DND-41 (cell line): ENCODE data around the gene GABRR3.

Experiments
- EZH2 ChIP-seq: IDR thresholded peaks from 3 replicates; pipeline ENCODE4 v1.6.1; 2012; ENCODE audit warnings: borderline replicate concordance, low read depth, mild to moderate bottlenecking, moderate library complexity, low read length, inconsistent platforms; ENCODE audit not compliant: severe bottlenecking
- TF ChIP-seq, protein P1 (sequence below): IDR thresholded peaks from 2 replicates; pipeline ENCODE4 v1.5.1; 2012; ENCODE audit warnings: borderline replicate concordance, low read length, moderate library complexity, mild to moderate bottlenecking; ENCODE audit not compliant: poor library complexity, severe bottlenecking; ENCODE audit errors: extremely low read depth

- TF ChIP-seq, protein P1, sequence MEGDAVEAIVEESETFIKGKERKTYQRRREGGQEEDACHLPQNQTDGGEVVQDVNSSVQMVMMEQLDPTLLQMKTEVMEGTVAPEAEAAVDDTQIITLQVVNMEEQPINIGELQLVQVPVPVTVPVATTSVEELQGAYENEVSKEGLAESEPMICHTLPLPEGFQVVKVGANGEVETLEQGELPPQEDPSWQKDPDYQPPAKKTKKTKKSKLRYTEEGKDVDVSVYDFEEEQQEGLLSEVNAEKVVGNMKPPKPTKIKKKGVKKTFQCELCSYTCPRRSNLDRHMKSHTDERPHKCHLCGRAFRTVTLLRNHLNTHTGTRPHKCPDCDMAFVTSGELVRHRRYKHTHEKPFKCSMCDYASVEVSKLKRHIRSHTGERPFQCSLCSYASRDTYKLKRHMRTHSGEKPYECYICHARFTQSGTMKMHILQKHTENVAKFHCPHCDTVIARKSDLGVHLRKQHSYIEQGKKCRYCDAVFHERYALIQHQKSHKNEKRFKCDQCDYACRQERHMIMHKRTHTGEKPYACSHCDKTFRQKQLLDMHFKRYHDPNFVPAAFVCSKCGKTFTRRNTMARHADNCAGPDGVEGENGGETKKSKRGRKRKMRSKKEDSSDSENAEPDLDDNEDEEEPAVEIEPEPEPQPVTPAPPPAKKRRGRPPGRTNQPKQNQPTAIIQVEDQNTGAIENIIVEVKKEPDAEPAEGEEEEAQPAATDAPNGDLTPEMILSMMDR: no peak
- TF ChIP-seq EZH2: no peak
Measured at GRCh38 chr3:98027085-98027446, 8.0 kb downstream of the GABRR3 start.
